ENCODE measurements around the gene COMMD1.
"Not testable (repeated sequence)": the region's sequence is repeated elsewhere in the genome, so short reads cannot be mapped to it uniquely, and the experiment has no call there.

The COMMD1 gene

DNA sequence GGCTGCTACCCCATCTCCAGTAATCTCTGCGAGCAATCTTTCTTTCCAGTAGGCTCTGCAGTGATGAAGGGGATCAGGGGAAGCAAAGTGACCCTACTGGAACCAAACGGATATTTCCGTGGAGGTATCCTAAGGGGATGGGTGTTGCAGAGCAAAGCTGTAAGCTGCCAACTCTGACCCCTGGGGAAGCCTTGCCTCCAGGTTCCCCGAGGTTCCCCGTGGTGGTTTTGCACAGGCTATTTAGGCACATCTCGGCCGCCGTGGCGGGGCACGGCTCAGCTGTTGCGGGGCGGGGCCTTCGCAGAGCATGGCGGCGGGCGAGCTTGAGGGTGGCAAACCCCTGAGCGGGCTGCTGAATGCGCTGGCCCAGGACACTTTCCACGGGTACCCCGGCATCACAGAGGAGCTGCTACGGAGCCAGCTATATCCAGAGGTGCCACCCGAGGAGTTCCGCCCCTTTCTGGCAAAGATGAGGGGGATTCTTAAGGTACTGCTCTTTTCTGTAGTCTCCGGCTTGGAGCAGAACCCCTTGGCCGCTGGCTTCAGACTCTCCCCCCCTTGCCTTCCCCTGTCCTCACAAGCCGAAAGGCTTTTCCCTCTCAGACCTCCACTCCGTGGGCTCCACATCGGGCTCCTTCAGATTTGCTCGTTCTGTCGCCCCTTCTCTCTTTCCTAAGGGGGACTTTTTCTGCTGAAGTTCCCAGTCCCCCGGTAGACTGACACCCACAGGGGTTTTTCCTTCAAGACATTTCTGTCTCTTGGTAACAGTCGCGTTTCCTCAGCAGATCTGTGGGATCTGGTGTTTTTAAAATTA, at the start of gene COMMD1:
Gene COMMD1 (plus strand): TSS at position 303 of the 814 bp plus-strand sequence. CDS start 5 bp downstream, at position 308.
- DNase-seq (ENCODE audit: low read depth) = peak; percentile 70

DNA sequence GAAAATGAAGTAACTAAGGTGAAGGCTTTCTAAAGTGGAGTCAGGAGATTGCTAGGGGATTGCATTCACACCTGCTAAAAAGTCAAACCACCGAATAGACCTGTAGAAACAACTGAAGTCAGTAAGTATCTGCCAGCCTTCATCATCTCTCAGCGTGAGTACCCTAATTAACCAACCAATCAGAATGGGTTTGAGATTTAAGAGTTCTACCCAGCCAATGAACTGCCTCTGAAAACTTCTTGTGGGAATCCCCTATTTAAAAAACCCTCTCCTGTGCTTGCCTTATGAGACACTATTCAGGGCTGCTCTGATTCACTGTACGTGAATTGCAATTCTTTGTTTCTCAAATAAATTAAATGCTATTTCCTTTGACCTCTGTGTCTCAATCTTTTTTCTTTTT, 48.2 kb upstream of the COMMD1 start:
- DNase-seq (ENCODE audit: low read depth) = no peak

DNA sequence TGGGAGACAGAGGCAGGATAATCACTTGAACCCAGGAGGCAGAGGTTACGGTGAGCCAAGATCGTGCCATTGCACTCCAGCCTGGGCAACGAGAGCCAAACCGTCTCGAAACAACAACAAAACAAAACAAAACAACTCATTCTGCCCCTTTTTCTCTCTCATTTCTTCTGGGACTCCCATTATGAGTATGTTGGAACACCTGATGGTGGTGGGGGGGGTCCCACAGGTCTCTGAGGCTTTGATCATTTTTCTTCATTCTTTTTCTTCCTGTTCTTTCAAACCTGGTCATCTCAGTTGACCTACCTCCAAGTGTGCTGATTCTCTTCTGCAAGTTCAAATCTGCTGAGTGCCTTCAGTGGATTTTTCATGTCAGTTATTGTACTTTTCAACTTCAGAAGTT, 43.4 kb upstream of the COMMD1 start:
- DNase-seq (ENCODE audit: low read depth) = no peak

DNA sequence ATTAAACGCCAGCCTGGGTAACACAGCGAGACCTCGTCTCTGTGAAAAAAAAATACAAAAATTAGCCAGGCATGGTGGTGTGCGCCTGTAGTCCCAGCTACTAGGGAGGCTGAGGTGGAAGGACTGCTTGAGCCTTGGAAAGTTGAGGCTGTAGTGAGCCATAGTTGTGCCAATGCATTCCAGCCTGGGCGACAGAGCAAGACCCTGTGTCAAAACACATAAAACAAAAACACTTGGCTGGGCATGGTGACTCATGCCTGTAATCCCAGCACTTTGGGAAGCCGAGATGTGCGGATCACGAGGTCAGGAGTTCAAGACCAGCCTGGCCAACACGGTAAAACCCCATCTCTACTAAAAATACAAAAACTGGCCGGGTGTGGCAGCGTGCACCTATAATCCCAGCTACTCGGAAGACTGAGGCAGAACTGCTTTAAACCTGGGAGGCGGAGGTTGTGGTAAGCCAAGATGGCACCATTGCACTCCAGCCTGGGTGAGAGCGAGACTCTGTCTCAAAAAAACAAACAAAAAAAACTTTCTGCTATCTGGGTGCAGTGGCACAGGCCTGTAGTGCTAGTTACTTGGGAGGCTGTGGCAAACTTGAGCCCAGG, 38.9 kb upstream of the COMMD1 start:
- not testable (repeated sequence) for DNase-seq (ENCODE audit: low read depth)

DNA sequence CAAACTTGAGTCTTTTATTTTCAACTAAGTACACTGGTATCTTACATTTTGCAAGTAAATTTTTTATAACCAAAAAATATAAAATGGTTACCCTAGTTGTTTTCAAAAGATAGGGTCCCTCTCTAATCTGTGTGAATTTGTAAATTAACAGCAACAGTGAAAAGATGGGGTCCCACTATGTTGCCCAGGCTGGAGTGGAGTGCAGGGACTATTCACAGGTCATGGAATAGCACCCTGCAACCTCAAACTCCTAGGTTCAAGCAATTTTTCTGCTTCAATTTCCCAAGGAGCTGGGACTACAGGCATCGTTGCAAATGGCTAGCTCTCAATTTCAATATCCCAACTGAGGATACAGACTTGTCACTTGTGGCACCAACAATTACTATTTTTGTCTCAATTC, 29.1 kb upstream of the COMMD1 start:
- no peak for DNase-seq (ENCODE audit: low read depth)

DNA sequence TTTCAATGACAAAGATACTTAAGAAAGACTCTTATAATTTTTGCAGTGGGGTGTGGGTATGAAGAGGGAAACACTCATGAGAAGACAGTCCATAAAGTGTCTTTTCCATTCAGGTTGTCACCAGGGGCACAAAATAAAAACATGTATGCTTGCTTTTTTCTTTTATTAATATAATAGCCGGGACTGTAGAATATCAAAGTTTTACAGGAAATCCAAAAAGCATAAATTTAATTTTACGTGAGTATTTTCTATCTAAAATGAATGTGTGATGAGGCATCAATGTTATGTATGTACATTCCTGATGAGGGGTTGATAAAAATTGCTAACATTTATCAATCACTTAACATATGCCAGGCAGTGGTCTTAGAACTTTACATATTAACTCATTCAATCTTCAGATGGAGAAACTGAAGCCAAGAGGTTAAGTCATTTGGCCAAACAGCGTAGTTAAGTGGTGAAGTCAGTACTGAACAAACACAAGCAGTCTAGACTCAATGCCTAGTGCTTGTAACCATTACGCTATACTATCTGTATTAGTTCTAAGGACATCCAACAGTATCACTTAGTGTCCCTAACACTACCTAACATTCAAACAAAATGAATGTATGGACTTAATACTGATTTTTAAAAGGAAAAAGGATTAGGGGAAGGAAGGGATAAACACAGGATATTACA, 27.8 kb upstream of the COMMD1 start:
- DNase-seq (ENCODE audit: low read depth) = no peak

DNA sequence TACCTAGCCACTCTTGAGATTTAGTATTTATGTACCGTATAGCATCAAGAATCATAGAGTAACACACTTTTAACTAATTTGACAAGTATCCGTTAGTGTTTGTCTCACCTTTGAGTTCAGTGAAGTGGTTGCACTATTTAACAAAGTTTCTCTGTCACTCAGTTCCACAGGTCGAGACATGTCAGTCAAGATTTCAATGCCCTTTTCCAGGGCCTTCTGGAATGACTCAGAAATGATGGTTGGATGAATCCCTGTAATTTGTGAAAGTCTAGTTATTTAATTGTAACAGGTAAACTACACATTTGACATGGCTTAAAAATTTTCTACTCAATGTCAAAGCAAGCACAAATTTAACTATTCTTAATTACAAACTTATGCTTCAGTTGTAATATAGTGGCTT, 26.7 kb upstream of the COMMD1 start:
- no peak for DNase-seq (ENCODE audit: low read depth)

DNA sequence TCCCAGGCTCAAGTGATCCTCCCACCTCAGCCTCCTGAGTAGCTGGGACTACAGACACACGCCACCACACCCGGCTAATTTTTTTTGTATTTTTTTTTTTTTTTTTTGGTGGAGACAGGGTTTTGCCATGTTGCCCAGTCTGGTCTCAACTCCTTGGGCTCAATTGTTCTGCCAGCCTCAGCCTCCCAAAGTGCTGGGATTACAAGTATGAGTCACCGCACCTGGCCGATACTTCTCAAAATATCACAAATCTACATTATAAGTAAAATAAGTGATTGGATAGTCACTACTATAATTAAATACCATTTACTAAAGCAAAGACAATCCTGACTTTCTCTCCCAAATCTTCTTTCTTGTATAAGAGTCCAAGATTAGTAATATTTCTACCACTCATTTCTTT, 26.1 kb upstream of the COMMD1 start:
- not testable (repeated sequence) for DNase-seq (ENCODE audit: low read depth)

DNA sequence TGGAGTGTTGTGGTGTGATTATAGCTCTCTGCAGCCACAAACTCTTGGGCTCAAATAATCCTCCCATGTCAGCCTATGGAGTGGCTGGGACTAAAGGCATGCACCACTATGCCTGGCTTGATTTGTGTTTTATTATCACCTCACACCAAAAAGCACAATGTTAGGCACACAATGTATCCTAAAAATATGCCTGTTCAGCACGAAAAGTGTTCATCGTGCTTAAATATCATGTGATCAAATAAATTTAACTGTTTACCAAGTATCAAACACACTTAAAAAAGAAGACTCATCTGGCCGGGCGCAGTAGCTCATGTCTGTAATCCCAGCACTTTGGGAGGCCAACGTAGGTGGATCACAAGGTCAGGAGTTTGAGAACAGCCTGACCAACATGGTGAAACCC, 22.6 kb upstream of the COMMD1 start:
- no peak for DNase-seq (ENCODE audit: low read depth)

DNA sequence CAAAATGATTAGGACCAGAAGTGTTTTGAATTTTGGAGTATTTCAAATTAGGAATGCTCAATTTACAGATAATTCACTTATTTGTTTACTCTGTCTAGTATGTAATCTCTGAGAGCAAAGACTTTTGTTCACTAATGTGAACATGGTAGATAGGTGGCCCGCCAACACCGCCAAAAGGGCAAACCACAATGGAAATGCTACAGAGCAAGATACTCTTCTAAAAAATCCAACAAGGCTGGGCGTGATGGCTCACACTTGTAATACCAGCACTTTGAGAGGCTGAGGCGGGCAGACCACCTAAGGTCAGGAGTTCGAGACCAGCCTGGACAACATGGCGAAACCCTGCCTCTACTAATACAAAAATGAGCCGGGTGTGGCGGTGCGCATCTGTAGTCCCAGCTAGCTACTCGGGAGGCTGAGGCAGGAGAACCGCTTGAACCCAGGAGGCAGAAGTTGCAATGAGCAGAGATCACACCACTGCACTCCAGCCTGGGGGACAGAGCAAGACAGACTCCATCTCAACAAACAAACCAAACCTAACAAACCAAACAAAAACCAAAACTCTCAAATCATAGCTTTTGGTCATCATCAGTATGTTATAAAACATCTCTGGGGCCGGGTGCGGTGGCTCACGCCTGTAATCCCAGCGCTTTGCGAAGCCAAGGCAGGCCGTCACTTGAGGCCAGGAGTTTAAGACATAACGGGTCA, 19.4 kb upstream of the COMMD1 start:
- no peak for DNase-seq (ENCODE audit: low read depth)

DNA sequence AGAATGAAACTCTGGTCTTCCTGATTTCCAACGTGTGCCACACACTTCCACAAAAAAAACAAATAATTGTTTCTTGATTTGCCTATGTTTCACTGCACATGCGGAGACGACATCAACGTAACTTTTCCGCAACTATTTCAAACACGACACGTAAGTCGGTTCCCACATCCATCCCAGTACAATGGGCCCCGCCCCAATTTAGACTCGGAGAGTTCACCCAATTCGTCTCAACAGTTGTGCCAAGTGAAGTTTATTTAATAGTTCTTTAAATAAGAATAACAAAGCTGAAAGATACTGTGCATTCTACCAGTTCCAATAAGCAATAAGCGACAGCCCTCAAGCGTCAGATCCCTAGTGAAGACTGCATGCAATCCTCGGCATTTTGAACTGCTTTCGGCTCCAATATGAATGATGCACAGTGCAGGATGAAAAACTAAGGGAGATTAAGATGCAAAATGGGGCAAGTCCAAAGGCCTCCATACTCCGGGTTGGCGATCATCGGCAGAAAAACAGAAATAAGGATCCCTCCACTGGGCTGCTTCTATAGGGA, 17.7 kb upstream of the COMMD1 start:
- no peak for DNase-seq (ENCODE audit: low read depth)

DNA sequence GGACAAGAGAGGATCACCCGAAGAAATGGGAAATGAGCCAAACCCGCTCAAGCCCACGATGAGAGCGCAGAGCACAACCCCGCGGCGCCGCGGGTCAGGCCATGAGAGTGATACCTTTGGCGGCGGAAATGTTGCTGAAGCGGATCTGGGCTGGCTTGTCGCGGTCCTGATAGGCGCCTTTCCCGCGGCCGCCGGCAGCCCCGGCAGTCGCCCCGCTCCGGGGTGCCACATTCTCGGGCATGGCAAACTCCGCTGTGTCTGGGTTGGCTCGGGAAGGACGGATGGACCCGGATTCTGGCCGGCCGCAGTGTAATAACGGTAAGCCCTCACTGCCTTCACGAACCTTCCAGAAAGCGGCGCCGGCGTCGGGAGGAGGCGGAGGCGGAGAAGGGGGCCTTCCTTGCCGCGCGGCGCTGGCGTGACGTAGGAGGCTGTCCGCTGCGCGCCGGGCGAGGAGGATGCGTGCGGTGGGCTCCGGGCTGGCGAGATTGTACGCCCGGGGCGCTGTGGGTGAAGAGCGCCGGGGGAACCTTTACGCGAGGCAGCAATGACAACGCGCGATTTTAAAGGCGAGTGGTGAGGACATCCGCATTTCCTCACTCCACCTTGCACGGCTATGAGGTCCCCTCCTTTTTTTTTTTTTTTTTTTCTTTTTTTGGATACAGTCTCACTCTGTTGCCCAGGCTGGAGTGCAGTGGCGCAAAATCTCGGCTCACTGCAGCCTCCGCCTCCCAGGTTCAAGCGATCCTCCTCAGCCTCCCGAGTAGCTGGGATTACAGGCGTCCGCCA, 17.0 kb upstream of the COMMD1 start, which contains the start of gene CCT4:
Gene CCT4 (minus strand): TSS at position 390 of the 789 bp plus-strand sequence. CDS start 149 bp downstream, at position 241.
- DNase-seq (ENCODE audit: low read depth) = peak; percentile 92

DNA sequence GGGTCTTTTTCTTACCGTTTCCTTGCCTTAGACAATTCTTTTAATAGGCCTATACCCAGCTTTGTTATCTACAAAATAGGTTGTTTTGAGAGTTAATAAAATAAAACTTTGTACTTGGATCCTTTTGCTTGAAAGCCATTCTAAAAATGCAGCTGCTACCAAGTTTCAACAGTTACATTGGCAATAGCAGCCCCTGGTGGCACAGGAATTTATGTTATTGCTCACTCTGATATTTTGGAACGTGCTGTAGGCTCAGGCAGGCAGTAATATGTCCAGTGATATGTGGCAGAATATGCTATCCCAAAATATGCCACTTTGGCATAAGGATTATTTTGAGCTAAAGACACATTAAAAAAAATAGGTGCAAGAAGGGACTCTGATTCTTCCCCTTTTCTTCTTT, 6.7 kb upstream of the COMMD1 start:
- DNase-seq (ENCODE audit: low read depth) = no peak

DNA sequence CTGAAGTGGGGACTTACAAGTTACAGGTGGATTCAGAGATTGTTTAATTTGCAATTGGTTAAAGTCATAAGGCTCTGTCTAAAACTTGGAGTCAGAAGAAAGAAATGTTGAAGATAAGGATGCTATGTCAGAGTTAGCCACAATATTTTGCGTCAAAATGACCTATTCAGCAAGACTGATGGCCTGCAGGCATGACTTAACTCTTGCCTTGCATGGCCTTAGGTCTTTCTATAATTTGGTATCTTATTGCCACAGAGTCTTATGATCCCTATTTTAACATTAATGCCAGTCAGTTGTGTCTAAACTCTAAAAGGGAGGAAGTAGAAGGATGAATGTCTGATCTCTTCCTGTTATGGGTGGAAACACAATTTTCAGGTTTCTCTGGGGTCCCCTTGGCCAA, 5.2 kb upstream of the COMMD1 start:
- DNase-seq (ENCODE audit: low read depth) = no peak

DNA sequence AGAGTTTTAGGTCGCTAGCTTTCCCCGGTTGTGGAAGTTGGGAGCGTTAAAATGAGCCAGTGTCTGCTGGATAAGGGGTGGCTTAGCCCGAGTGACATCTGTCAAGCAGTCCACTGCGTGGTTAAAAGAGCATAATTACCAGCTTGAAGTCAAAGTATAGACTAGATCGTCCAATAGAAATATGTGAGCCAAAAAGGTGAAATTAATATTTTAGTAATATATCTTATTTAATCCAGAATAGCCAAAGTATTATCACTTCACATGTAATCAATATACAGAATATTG, 654 bp downstream of the COMMD1 start:
- DNase-seq (ENCODE audit: low read depth) = no peak

DNA sequence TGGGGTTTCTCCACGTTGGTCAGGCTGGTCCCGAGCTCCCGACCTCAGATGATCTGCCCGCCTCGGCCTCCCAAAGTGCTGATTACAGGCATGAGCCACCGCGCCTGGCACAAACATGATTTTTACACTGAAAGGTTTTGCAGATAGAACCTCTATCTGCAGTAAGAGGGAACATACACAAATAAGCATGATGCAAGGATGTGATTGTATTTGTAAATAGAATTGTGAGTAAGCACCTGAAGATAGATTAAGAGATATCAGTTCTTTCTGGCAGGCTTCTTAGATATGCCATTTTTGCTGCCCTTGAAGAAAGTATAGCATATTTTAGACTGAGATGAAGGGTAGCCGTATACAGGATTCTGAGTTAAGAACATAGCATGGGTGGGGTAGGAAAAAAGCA, 3.6 kb downstream of the COMMD1 start:
- DNase-seq (ENCODE audit: low read depth) = no peak

DNA sequence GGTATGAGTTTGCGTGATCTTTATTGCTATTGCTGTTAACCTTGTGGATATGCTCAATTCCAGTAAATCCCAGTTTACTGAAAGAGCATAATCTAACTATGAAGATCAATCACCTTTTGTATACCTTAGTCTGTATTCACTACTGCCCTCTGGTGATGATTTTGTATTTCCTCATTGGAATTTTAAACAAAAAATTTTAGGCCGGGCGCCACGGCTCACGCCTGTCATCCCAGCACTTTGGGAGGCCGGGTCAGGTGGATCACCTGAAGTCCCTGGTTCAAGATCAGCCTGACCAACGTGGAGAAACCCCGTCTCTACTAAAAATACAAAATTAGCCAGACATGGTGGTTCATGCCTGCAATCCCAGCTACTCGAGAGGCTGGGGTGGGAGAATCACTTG, 5.1 kb downstream of the COMMD1 start:
- no peak for DNase-seq (ENCODE audit: low read depth)

DNA sequence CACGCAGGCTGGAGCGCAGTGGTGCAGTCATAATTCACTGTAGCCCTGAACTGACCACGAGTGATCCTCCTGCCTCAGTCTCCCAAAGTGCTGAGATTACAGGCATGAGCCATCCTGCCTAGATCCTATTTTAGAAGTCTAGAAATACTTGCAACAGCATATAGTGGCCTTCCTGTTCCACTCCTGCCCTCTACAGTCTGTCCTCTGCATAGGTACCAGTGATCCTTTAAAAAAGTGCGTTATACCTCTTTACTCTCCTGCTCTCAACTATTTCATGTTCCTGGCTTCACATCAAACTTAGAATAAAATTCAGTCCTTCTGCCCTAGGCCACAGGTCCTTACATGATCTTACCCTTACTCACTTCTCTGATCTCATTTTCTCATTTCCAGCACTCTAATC, 6.0 kb downstream of the COMMD1 start:
- no peak for DNase-seq (ENCODE audit: low read depth)

DNA sequence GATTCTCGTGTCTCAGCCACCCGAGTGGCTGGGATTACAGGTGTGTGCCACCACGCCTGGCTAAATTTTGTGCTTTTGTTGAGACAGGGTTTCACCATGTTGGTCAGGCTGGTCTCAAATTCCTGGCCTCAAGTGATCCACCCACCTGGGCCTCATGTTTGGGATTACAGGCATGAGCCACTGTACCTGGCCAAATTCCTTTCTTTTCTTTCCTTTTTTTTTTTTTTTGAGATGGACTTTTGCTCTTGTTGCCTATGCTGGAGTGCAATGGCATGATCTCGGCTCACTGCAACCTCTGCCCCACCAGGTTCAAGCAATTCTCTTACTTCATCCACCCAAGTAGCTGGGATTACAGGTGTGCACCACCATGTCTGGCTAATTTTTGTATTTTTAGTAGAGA, 9.3 kb downstream of the COMMD1 start:
- DNase-seq (ENCODE audit: low read depth) = not testable (repeated sequence)

DNA sequence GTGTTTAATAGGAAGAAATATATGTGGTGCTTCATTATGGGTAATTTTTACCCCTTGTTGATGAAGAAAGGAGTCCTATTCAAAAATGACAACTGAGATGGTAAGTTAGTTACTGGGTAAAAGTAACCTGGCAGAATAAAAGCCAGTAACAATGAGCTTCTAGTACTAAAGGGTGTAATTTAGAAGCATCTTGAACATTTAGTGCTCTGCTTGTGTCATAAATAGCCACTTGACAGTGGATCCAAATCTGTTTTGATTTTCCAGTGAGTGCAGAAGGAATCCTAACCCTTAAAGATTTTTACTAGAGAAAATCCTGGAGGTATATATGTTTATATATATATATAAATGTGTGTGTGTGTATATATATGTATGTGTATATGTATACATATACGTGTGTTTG, 15.1 kb downstream of the COMMD1 start:
- DNase-seq (ENCODE audit: low read depth) = no peak

DNA sequence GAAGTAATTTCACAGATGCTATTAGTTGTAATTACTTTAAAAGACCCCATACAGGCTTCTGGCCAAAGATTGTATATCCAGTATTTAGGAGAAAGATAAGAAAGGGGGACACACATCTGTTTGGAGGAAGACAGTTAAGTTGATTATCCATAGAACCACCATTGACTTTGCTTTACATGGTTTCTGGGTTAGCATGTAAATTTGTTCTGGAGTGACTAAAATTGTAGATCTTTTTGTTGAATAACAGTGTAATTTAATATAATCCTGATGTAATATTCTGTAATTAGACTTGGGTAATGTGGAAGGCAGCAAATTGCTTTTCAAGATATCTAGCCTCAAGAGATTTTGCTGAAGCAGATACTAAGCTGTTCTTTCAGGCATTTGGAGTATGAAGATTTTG, 17.2 kb downstream of the COMMD1 start:
- no peak for DNase-seq (ENCODE audit: low read depth)

All from activated T-cell treated with anti-CD3 and anti-CD28 coated beads for 1 hour (primary cell).